GM19372 (cell line): ENCODE measurements around the gene CALB2.

Experiments
- ATAC-seq: cut with Tn5 transposase; IDR thresholded peaks from one replicate; pipeline ENCODE4 v1.9.1; 2021; ENCODE audit warnings: mild to moderate bottlenecking, low read depth, moderate library complexity; ENCODE audit not compliant: unreplicated experiment

The CALB2 gene

DNA sequence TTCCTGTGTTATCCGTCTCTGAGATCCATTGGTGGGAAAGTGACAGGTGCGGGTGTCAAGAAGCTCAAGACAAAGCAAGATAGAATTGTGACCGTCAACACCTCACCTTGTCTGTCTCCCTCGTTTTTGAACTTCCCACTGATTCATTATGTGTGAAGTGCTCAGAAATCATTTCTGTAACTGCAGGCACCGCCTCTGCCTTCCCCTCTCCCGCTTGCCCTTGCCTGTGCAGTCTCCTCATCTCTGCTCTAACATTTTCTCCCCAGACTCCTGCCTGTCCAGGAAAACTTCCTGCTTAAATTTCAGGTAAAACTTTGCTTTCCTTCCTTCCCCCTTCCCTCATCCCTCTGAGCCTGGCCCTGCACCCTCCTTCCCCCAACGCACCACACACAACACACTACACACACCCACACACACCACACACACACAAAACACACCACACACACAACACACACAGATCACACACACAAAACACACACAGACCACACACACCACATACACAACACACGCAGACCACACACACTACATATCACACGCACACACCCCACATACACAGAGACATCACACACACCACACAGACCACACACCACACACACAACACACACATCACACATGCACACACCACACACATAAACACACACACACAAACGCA is 25.7 kb downstream of the CALB2 start:
- ATAC-seq: no peak

DNA sequence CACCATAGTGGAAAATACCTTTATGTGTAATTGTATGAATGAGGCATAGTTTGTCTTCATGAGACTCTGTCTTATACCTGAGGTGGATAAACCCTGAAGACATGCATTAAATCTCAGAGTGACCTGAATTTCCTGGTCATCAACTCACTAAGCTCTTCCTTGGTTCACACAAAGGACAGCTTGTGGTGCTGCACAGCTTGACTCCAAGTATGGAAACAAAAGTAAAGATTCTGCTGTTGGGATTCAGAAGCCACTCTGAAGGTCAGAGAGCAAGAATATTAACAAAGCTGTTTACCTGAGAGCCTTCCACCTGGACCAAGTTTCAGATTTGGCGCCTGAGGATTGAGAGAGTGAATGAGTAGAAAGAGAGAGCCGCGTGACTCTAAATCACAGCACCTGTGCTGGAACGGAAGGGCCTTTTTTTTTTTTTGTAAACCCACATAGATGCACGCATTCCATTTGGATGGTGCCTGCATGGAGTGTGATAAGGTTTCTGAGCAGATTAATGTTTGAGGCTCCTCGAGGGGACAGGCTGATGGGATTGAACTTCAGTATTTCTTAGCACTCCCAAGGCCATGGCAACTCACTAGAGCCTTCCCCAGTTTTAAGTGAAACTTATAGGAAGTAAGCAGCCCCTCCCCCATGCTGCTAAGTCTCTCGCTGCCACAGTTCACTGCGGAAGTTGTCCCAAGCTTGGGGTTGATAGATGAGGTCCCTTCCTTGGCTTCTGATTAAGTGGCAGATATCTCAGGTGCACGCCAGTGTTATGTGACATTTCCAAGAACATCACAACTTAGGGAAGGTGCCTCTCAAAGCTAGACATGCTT is 28.7 kb downstream of the CALB2 start:
- ATAC-seq: no peak

DNA sequence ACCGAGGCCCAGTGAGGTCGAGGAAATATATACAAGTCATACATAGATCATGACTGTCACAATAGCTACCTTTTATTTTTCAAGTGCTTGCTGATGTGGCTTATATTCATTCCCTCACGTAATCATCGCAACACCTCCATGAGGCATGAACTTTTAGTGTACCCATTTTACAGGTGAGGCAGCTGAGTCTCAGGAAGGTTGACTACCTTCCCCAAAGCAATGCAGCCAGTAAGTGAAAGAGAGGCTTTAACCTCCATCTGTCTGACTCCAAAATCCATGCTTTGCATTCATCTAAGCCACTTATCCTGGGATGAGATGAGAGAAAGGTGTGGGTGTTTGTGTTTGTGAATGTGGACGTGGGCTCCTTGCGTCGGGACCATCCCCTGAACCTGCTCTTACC is 30.8 kb downstream of the CALB2 start:
- no peak for ATAC-seq

- ATAC-seq: no peak
Measured at GRCh38 chr16:71396594-71396993, 38.1 kb downstream of the CALB2 start.

GRCh38 chr16:71399801-71400563 is 41.5 kb downstream of the CALB2 start:
- no peak for ATAC-seq

- ATAC-seq: no peak
Measured at GRCh38 chr16:71402007-71402406, 43.5 kb downstream of the CALB2 start.

GRCh38 chr16:71402674-71403073 is 44.2 kb downstream of the CALB2 start:
- ATAC-seq: no peak

DNA sequence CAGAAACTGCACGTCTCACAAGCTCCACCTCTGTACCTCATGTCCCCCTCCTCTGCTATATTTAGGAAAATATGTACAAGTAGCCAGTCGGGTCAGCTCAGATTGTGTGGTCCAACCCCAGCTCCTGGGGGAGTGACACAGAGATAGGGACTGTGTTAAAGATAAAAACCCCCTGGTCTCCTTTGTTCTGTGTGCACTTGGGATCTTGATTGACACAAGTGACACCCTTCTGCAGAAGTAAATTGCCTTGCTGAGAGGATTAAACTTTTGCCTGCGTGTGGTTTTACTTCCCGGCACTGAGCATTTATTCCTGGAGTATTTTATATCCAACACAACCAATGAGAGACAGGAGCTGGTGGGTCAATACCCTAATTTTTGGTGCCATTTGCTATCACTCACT is 45.8 kb downstream of the CALB2 start:
- no peak for ATAC-seq

- no peak for ATAC-seq
Measured at GRCh38 chr16:71406316-71406715, 47.8 kb downstream of the CALB2 start.

GRCh38 chr16:71406724-71407123 is 48.2 kb downstream of the CALB2 start:
- no peak for ATAC-seq

DNA sequence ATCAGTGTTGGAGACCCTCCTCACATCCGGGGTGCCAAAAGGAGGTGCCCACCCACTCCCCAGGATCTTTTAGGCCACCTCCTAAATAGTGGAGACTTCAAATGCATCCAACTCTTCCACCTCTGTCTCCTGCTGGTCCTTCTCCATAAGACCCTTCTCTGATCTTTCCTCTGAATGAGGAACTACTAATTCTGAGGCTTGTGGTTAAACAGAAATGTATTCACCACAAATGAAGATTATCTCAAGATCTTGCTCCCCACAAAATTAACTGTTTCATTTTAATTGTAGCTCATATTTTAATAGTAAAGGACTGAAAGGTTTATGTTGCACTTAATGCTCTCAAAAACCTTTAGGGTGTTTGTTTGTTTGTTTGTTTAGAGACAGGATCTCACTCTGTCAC is 49.2 kb downstream of the CALB2 start:
- ATAC-seq: no peak

- no peak for ATAC-seq
Measured at GRCh38 chr16:71408536-71408935, 50.0 kb downstream of the CALB2 start.

- no peak for ATAC-seq
Measured at GRCh38 chr16:71409011-71409775, 50.7 kb downstream of the CALB2 start.

DNA sequence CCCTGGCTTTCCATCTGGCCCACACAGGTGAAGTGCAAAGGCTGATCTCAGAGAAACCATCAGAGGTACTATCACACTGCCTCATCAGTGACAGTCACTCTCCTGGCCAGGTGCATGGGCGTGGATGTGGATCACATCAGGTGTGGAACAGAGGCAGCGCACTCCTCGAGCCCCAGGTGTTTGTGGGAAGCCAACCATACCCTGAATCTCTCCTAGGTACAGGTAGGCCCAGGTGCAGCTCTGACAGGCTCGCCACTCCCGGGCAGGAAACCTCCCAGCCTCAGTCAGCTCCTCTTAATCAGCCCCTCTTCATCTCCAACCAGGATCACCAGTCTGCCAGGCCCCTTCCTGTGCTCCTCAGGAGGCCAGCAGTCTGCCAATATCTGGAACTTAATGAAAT is 51.6 kb downstream of the CALB2 start:
- no peak for ATAC-seq

DNA sequence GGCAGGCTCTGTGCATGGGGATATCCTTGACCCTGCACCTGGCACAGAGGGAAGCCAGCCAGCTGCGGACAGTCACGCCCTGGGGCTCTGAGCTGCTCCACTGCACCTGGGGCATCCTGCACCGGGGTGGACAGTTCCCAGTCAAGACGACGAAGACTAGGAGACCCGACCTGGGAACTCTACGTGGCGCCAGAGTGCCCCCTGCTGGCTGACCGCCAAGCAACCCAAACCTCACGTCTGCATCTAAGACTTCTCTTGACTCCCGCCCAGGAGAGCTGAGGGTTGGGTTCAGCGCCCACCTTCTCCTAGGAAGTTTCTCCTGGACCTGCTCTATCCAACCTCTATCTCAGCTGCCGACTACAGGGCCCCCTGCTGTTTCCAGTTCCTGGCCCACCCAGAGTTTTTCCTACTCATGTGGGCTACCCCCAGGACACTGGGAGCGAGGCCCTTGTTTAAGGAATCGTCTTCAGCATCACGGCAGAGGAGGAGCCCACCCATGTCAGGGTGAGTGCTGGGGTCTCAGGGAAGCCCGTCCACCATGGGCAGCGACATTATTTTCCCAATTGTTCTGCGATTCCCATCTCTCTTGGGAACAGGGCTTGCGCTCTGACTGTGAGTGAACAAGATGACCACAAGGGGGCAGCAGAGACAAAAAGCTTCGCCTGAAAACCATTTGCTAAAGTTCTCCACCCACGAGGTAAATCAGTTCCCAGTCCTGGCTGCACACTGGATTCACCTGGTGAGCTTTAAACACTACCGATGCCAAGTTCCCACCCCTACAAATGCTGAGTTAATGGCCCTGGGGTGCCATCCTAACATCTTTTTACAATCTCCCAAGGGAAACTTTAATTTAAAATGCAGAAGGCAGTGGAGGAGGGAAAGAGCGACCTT is 54.0 kb downstream of the CALB2 start:
- ATAC-seq: peak; percentile 78

DNA sequence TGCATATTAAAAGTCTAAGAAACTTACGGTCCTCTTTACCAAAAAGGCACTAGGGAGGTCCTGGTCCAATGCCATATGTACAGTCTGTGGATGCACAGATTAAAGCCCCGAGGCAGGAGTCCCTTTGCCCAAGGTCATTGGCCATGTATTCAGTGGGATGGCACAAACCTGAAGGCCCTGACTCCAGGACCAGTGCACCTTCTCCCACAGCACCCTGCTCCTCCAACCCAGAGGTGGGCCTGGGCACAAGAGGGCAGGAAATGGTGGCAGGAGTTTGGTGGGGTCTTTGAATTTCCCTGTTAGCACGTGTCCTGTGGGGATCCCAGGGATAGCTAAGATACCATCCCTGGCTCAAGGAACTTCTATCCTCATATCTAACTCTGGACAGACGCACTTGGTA is 54.8 kb downstream of the CALB2 start:
- ATAC-seq: no peak

GRCh38 chr16:71414038-71414437 is 55.5 kb downstream of the CALB2 start:
- ATAC-seq: no peak

DNA sequence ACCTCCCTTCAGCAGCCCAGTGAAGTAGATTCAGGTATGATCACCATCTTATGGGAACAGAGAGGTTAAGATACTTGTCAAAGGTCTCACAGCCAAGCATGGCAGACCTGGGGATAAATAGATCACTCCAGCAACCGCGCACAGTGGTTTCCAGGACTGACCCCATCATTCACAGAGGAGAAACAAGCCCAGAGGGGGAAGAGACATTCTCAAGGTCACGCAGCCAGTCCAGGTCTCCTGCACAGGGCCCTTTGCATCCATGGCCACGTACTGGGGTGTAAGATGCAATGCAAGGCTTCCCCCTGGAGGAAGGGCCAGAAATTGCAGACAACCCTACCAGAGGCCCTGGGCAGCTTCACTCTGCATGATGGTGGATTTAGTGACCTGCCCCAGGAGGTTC is 63.4 kb downstream of the CALB2 start:
- ATAC-seq: no peak

- no peak for ATAC-seq
Measured at GRCh38 chr16:71423016-71423415, 64.5 kb downstream of the CALB2 start.

DNA sequence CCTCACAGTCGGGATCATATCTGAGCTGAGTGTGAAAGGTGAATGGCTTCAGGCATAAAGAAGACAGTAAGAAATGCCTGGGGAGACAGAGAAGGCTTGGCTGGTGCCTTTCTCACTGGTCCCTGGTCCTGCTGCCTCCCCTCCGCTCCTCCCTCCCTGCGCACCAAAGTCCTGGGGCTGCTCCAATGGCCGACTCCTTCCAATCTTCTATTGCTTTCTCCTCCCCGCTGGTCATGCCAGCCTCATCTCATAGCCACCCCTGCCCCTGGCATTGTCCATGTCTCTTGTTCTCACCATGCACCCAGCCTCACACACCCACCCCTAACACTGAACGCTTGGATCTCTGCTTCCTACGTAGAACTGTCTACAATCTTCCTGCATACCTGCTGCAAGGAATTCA is 65.3 kb downstream of the CALB2 start:
- no peak for ATAC-seq
